ENCODE measurements around the gene GALNT7.

DNA sequence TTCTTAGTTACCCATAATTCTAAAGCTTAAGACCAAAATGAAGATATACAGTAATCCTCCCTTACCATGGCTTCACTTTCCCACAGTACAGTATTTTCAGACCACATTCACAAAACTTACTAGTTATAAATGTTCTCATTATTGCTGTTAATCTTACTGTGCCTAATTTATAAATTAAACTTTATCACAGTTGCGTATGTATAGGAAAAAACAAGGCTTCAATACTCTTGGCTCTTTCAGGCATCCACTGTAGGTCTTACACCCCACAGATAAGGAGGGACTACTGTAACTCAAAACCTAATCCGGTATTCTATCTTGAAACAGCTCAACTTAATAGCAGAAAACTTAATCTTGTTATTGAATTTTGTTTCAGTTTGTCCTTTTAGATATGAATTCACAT, 162.0 kb downstream of the GALNT7 start:
- TF ChIP-seq ZNF221 (tag by site-specific recombination; IDR thresholded peaks at IDR 0.05; ENCODE audit: borderline replicate concordance) = no peak
- TF ChIP-seq MZF1 (tag by site-specific recombination; IDR thresholded peaks at IDR 0.05; ENCODE audit: borderline replicate concordance) = no peak
